Kidney epithelial cell (primary cell): Measurements from ENCODE around the gene CCDC180. TPM values are rescaled to one million over a fixed set of nuclear protein-coding genes. Genes with fewer than 3 reads are reported as not detected.

Experiments
- DNase-seq: peaks from one replicate; pipeline ENCODE4 v3.0.0-alpha.2; 2010; ENCODE audit warnings: low read depth
- H3K27me3 ChIP-seq: 2 replicates; pipeline ENCODE4 v1.6.0; 2011; ENCODE audit warnings: low read length; ENCODE audit not compliant: control insufficient read depth, insufficient read depth
- H3K36me3 ChIP-seq: 2 replicates; pipeline ENCODE4 v1.5.1; 2011; ENCODE audit warnings: low read length; ENCODE audit not compliant: control insufficient read depth, insufficient read depth
- H3K4me3 ChIP-seq: 2 replicates; pipeline ENCODE4 v1.5.1; 2011; ENCODE audit warnings: low read depth, mild to moderate bottlenecking, control low read depth, low read length
- total RNA-seq: library from RNA; depleted of rRNA; stranded (reverse); fragments of >200 nt; gene quantifications from 2 replicates; pipeline ENCODE4 v1.2.3, GENCODE V29; 2015
- TF ChIP-seq, protein P1 (sequence below): IDR thresholded peaks from 2 replicates; pipeline ENCODE4 v1.5.1; 2011; ENCODE audit warnings: mild to moderate bottlenecking, moderate library complexity, low read length, control low read depth, inconsistent platforms; ENCODE audit not compliant: insufficient read depth, poor library complexity, severe bottlenecking

Gene CCDC180
- total RNA-seq, 1 donor from 2014 or later: 1.3 TPM

DNA sequence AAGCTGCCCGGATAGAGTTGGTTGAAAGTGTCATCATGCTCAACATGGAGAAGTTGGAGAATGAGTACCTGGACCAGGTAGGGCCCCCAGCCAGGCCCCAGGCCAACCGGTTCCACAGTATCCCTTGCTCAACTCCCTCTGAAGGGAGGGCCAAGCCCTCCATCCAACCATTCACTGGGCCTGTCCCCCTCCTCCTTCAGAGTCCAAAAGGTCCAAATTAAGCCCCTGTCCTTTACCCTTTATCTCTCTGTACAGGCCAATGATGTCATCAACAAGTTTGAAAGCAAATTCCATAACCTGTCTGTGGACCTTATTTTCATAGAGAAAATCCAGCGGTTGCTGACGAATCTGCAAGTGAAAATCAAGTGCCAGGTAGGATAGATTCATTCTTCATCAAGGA, 47.2 kb downstream of the CCDC180 start:
- H3K27me3 ChIP-seq: no peaks in the 10 kb centered on the region
- TF ChIP-seq, protein P1, sequence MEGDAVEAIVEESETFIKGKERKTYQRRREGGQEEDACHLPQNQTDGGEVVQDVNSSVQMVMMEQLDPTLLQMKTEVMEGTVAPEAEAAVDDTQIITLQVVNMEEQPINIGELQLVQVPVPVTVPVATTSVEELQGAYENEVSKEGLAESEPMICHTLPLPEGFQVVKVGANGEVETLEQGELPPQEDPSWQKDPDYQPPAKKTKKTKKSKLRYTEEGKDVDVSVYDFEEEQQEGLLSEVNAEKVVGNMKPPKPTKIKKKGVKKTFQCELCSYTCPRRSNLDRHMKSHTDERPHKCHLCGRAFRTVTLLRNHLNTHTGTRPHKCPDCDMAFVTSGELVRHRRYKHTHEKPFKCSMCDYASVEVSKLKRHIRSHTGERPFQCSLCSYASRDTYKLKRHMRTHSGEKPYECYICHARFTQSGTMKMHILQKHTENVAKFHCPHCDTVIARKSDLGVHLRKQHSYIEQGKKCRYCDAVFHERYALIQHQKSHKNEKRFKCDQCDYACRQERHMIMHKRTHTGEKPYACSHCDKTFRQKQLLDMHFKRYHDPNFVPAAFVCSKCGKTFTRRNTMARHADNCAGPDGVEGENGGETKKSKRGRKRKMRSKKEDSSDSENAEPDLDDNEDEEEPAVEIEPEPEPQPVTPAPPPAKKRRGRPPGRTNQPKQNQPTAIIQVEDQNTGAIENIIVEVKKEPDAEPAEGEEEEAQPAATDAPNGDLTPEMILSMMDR: no peak
- H3K4me3 ChIP-seq: no peak overlapping the region
- no peaks in the 10 kb centered on the region for H3K36me3 ChIP-seq
- DNase-seq: no peak

DNA sequence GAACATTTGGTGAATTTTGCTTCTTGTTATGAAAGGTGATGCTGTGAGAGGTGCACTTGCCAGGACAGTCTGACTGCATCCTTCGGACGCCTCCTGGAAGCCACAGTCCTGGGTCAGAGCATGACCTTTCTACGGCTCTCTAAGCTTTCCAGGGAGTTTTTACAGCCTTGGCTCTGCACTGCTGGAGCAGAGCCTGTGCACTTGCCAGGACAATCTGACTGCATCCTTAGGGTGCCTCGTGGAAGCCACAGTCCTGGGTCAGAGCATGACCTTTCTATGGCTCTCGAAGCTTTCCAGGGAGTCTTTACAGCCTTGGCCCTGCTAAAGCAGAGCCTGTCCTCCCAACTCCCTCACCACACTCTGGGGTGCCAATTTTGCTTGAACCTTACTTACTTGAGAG, 49.6 kb downstream of the CCDC180 start:
- TF ChIP-seq, protein P1: no peak
- no peak overlapping the region for H3K4me3 ChIP-seq
- no peaks in the 10 kb centered on the region for H3K27me3 ChIP-seq
- no peaks in the 10 kb centered on the region for H3K36me3 ChIP-seq
- no peak for DNase-seq

Other genes with a start within 250 kb of the CCDC180 start
- 8.3 and 11.0 TPM in 2 replicates for gene TDRD7, start 104.4 kb downstream of the CCDC180 start, total RNA-seq
- gene TMOD1, start 194.0 kb downstream of the CCDC180 start, total RNA-seq: 0.08 and 0.14 TPM in 2 replicates